RWPE2 (cell line): Measurements from ENCODE around the gene FNDC3B.

Experiments
- ATAC-seq: fragments of 200-7000 bp; cut with Tn5 transposase; 3 replicates; pipeline ENCODE4 v1.9.1; 2021; ENCODE audit warnings: low read depth
- DNase-seq: peaks from one replicate; pipeline ENCODE4 v3.0.0-alpha.2; 2020; ENCODE audit warnings: low spot score
- H3K27ac ChIP-seq: fragments of 450-650 bp; 2 replicates; pipeline ENCODE4 v1.5.1; 2017; ENCODE audit warnings: mild to moderate bottlenecking; ENCODE audit not compliant: poor library complexity, severe bottlenecking
- H3K27me3 ChIP-seq: fragments of 250-450 bp; sonication (Bioruptor Pico); 2 replicates; pipeline ENCODE4 v1.5.1; 2021; ENCODE audit warnings: mild to moderate bottlenecking, moderate library complexity; ENCODE audit not compliant: insufficient read depth, poor library complexity, severe bottlenecking
- H3K36me3 ChIP-seq: fragments of 250-450 bp; sonication (Bioruptor Pico); 2 replicates; pipeline ENCODE4 v1.5.1; 2020; ENCODE audit warnings: low read depth, mild to moderate bottlenecking, moderate library complexity
- H3K4me1 ChIP-seq: fragments of 250-450 bp; sonication (Bioruptor Pico); 2 replicates; pipeline ENCODE4 v1.5.1; 2021; ENCODE audit warnings: mild to moderate bottlenecking, moderate library complexity; ENCODE audit not compliant: insufficient read depth, poor library complexity, severe bottlenecking
- H3K4me3 ChIP-seq: fragments of 250-450 bp; sonication (Bioruptor Pico); 2 replicates; pipeline ENCODE4 v1.5.1; 2021; ENCODE audit warnings: mild to moderate bottlenecking, moderate library complexity; ENCODE audit not compliant: severe bottlenecking
- H3K9me3 ChIP-seq: fragments of 250-450 bp; sonication (Bioruptor Pico); 2 replicates; pipeline ENCODE4 v1.5.1; 2021; ENCODE audit warnings: mild to moderate bottlenecking, moderate library complexity; ENCODE audit not compliant: severe bottlenecking
- TF ChIP-seq, protein P1 (sequence below): fragments of 450-650 bp; IDR thresholded peaks from one replicate; pipeline ENCODE4 v1.5.1; 2017; ENCODE audit warnings: mild to moderate bottlenecking, moderate library complexity; ENCODE audit not compliant: poor library complexity, severe bottlenecking

Gene FNDC3B

DNA sequence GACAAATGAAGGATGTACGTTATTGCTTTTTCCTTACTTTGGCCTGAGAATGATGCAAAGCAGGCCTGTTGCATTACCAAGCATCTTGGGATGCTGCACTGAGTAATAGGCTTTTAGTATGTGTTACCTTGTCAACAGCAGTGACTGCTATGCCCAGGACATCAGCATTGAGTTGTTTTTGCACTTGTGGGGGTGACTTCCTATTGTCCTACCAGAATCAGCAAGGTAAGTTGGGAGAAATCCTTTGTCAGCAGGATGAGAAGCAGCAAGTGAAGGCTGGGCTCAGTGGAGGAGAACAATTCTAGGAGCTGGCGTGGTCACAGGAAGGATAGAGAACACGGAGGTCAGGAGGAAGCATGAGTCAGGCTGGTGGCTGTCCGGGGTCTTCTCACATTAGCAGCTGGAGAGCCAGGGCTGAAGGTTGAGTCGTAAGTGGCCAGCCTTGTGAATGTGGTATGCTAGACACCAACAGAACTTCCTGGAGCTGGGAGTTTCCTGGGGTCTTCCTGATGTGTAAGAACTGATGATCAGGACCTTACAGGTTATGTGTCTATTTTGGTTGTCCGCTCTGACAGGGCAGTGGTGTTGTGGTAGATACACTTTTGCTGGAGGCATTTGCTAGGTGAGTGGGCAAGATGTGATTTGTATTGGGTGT is 142.7 kb downstream of the FNDC3B start:
- TF ChIP-seq, protein P1, sequence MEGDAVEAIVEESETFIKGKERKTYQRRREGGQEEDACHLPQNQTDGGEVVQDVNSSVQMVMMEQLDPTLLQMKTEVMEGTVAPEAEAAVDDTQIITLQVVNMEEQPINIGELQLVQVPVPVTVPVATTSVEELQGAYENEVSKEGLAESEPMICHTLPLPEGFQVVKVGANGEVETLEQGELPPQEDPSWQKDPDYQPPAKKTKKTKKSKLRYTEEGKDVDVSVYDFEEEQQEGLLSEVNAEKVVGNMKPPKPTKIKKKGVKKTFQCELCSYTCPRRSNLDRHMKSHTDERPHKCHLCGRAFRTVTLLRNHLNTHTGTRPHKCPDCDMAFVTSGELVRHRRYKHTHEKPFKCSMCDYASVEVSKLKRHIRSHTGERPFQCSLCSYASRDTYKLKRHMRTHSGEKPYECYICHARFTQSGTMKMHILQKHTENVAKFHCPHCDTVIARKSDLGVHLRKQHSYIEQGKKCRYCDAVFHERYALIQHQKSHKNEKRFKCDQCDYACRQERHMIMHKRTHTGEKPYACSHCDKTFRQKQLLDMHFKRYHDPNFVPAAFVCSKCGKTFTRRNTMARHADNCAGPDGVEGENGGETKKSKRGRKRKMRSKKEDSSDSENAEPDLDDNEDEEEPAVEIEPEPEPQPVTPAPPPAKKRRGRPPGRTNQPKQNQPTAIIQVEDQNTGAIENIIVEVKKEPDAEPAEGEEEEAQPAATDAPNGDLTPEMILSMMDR: no peak
- DNase-seq: no peak
- Histone ChIP-seq H3K9me3 (no peaks in the 10 kb centered on the region), H3K27me3 (no peaks in the 10 kb centered on the region), H3K4me3 (no peak overlapping the region), H3K36me3 (peaks cover 15% of the 10 kb centered on the region), H3K4me1 (peaks cover 26% of the 10 kb centered on the region), H3K27ac (peak overlapping the region; percentile 35)
- ATAC-seq: peak; percentile 49

DNA sequence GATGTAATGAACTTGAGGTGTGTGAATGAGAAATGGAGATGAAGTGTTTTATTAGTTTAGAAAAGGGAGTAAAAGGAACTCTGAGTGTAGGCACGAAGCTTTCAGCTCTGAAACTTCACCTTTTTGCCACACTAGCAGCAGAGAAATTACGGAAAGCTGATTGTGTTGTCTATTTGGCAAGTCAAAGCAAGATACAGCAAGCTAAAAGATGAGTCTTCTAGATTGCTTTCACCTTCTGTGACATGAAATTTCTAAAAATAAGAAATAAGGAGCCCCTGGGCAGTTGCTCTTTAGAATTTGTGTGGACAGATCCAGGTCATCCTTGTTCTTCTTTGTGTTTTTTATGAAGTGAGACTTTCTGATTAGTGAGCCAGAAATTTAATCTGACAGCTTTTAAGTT is 143.4 kb downstream of the FNDC3B start:
- DNase-seq (no peak), ATAC-seq (no peak)
- H3K27me3 ChIP-seq: no peaks in the 10 kb centered on the region
- H3K27ac ChIP-seq: peak overlapping the region; percentile 35
- H3K36me3 ChIP-seq: peaks cover 15% of the 10 kb centered on the region
- H3K4me3 ChIP-seq: no peak overlapping the region
- H3K4me1 ChIP-seq: peaks cover 26% of the 10 kb centered on the region
- no peaks in the 10 kb centered on the region for H3K9me3 ChIP-seq
- TF ChIP-seq, protein P1: no peak

DNA sequence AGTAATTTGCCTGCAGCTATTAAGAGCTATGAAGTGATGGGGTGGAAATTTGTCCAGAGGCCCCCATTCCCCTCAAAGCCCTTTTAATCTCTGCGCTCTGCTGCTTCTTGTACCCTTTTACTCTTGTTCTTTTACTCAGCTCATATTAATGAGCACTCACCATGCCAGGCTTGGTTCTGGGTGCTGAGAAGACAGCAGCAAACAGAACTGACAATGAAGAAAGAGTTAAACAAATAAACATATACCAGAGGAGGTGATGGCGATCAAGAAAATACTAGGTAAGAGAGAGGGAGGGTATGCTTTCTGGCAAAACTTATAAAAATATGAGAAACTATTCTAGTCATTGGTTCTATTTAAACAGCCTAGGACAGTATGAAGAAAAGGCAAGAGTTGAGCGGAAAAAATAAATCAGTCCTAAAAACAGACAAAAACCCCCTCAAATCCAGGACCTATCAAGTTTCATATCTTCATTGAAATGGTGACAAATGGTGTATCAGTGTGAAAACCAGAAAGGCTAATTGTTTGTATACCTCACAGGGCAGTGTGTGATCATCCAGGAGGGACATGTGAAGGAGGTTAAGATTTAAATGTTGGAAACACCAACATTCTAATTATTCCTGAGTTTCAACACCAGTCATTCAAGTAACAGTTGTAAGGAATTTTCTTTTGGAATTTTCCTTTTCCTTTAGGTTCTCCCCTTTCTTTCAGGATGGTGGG is 144.9 kb downstream of the FNDC3B start:
- Histone ChIP-seq H3K27ac (peak overlapping the region; percentile 35), H3K27me3 (no peaks in the 10 kb centered on the region), H3K36me3 (peaks cover 4% of the 10 kb centered on the region), H3K9me3 (no peaks in the 10 kb centered on the region), H3K4me1 (peaks cover 22% of the 10 kb centered on the region), H3K4me3 (no peak overlapping the region)
- no peak for DNase-seq
- ATAC-seq: no peak
- TF ChIP-seq, protein P1: no peak

DNA sequence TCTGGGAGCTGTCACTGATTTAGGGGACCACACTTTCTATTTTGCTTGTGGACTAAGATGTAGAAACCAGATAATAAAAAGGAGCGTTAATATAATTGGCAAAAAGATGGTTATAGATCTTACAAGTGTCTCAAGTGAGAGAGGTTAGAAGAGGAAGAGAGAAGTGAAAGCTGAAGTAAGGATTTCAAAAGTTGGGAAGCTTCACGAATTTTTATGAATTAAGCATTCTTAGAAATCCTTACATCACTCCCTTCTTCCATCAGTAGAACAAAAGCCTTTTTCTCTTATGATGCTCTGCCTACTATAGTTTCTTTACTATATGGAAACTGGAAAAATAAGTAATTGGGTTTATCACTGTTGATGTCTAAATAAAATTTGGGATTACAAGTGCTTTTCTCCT is 146.5 kb downstream of the FNDC3B start:
- ATAC-seq (no peak), DNase-seq (no peak)
- TF ChIP-seq, protein P1: no peak
- H3K27ac ChIP-seq: no peak overlapping the region
- no peak overlapping the region for H3K4me3 ChIP-seq
- peaks cover 4% of the 10 kb centered on the region for H3K36me3 ChIP-seq
- H3K27me3 ChIP-seq: no peaks in the 10 kb centered on the region
- no peaks in the 10 kb centered on the region for H3K9me3 ChIP-seq
- H3K4me1 ChIP-seq: peaks cover 25% of the 10 kb centered on the region

DNA sequence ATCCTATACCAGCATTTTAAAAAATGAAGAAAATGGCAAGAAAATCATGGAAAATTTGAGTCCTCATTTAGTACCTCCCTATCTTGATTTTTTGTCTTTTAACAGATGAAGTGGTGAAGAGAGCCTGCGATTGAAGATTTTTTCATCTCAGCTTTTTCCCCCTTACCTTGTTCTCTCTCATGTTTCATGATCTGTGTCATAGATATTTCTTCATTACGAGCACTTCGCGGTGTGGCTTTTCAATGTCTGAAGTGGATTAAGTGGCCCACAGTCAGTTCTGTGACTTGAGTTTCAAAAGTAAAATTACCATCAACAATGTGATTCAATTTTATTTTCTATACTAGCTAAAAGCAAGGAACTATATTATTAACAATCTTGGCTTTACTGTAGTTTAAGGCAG is 147.2 kb downstream of the FNDC3B start:
- Histone ChIP-seq H3K9me3 (no peaks in the 10 kb centered on the region), H3K36me3 (peaks cover 4% of the 10 kb centered on the region), H3K27me3 (no peaks in the 10 kb centered on the region), H3K4me1 (peaks cover 22% of the 10 kb centered on the region), H3K27ac (no peak overlapping the region), H3K4me3 (no peak overlapping the region)
- no peak for ATAC-seq
- DNase-seq: no peak
- TF ChIP-seq, protein P1: no peak
